B cell (primary cell): Measurements from ENCODE around the gene CDK6. TPM values are rescaled to one million over a fixed set of nuclear protein-coding genes. Genes with fewer than 3 reads are reported as not detected.

Source experiments
- ATAC-seq: fragments of 200-7000 bp; cut with Tn5 transposase; one replicate; pipeline ENCODE4 v1.10.0; 2021; ENCODE audit warnings: low read depth, mild to moderate bottlenecking, moderate number of reproducible peaks, moderate library complexity
- CTCF ChIA-PET: fragments of 350-600 bp; sonication (Branson Sonifier 250); formaldehyde crosslinking; loops from one replicate; lab custom pipeline; 2021; ENCODE audit warnings: antibody characterized with exemption, inconsistent platforms; lab: Charles Lee
- POLR2A ChIA-PET: fragments of 350-600 bp; sonication (Branson Sonifier 250); formaldehyde crosslinking; loops from one replicate; lab custom pipeline; 2021; ENCODE audit warnings: antibody characterized with exemption; lab: Charles Lee
- DNase-seq: peaks from one replicate; pipeline ENCODE4 v3.0.0; 2013
- H2AFZ ChIP-seq: 2 replicates; pipeline ENCODE4 v1.6.1; 2012; ENCODE audit warnings: mild to moderate bottlenecking, low read depth, low read length; ENCODE audit not compliant: insufficient read depth, poor library complexity, severe bottlenecking
- H3K27ac ChIP-seq, 2 donors: 1 replicate in 1 of 2; 2 replicates in 1 of 2; pipeline ENCODE4 v1.5.1; 2012 to 2013; ENCODE audit warnings: low read length in 2 of 2, mild to moderate bottlenecking in 2 of 2, moderate library complexity in 1 of 2
- H3K27me3 ChIP-seq, 4 experiments: fragments of 200-600 bp in 1 of 4; sonication (generic) in 1 of 4; replicated peaks in 1 of 4; 1 replicate in 2 of 4; 2 replicates in 2 of 4; pipeline versions ENCODE4 v1.6.1 to v1.7.0; 2013 to 2016; ENCODE audit warnings: low read length in 3 of 4, mild to moderate bottlenecking in 2 of 4, mixed read lengths in 1 of 4, moderate library complexity in 1 of 4; ENCODE audit not compliant: insufficient read depth in 4 of 4, control insufficient read depth in 3 of 4; ENCODE audit errors: control extremely low read depth in 1 of 4
- H3K36me3 ChIP-seq, 2 experiments: replicated peaks in 1 of 2; 1 replicate in 1 of 2; 2 replicates in 1 of 2; pipeline versions ENCODE4 v1.6.1 to v1.7.1; 2013; ENCODE audit warnings: low read length in 1 of 2; ENCODE audit not compliant: insufficient read depth in 2 of 2, control insufficient read depth in 1 of 2; ENCODE audit errors: control extremely low read depth in 1 of 2, extremely low read depth in 1 of 2
- H3K4me1 ChIP-seq, 2 donors: fragments of 200-600 bp in 1 of 2; sonication (generic) in 1 of 2; 1 replicate in 1 of 2; 2 replicates in 1 of 2; pipeline versions ENCODE4 v1.5.1 to v1.6.1; 2013 to 2017; ENCODE audit warnings: low read length in 2 of 2; ENCODE audit not compliant: control insufficient read depth in 2 of 2, insufficient read depth in 2 of 2
- H3K4me2 ChIP-seq: replicated peaks from 2 replicates; pipeline ENCODE3; 2012; ENCODE audit warnings: mild to moderate bottlenecking, low read depth, low read length; ENCODE audit not compliant: poor library complexity, severe bottlenecking
- H3K4me3 ChIP-seq, 5 experiments: fragments of 200-600 bp in 1 of 5; sonication (generic) in 1 of 5; 1 replicate in 3 of 5; 2 replicates in 2 of 5; pipeline versions ENCODE4 v1.5.1 to v1.7.0; 2011 to 2016; ENCODE audit warnings: low read length in 4 of 5, mild to moderate bottlenecking in 4 of 5, low read depth in 2 of 5, control low read depth in 1 of 5, moderate library complexity in 1 of 5; ENCODE audit not compliant: insufficient read depth in 1 of 5; ENCODE audit errors: control extremely low read depth in 1 of 5, extremely low read depth in 1 of 5
- H3K79me2 ChIP-seq: fragments of 200-600 bp; sonication (generic); one replicate; pipeline ENCODE4 v1.6.0; 2016; ENCODE audit warnings: low read length; ENCODE audit not compliant: control insufficient read depth, insufficient read depth
- H3K9ac ChIP-seq: fragments of 200-600 bp; sonication (generic); 2 replicates; pipeline ENCODE4 v1.6.1; 2017; ENCODE audit warnings: mild to moderate bottlenecking, low read length, moderate library complexity
- H3K9me3 ChIP-seq, 3 donors: one replicate each; pipeline versions ENCODE4 v1.6.1 to v1.7.1; 2013; ENCODE audit warnings: low read length in 2 of 3; ENCODE audit not compliant: control insufficient read depth in 2 of 3, insufficient read depth in 1 of 3; ENCODE audit errors: control extremely low read depth in 1 of 3
- H4K20me1 ChIP-seq: 2 replicates; pipeline ENCODE4 v1.6.0; 2012; ENCODE audit warnings: mild to moderate bottlenecking, low read length; ENCODE audit not compliant: insufficient read depth, control insufficient read depth, poor library complexity, severe bottlenecking
- H3K27ac Mint-ChIP-seq: one replicate; pipeline ENCODE4 v1.8.0; 2021; ENCODE audit warnings: mixed read lengths
- H3K27me3 Mint-ChIP-seq: one replicate; pipeline ENCODE4 v1.8.0; 2021; ENCODE audit warnings: mixed read lengths
- H3K4me1 Mint-ChIP-seq: one replicate; pipeline ENCODE4 v1.8.0; 2021; ENCODE audit warnings: mixed read lengths
- H3K4me3 Mint-ChIP-seq: one replicate; pipeline ENCODE4 v1.8.0; 2021; ENCODE audit warnings: mixed read lengths
- H3K9me3 Mint-ChIP-seq: one replicate; pipeline ENCODE4 v1.8.0; 2022; ENCODE audit warnings: mixed read lengths; ENCODE audit not compliant: insufficient read depth
- EZH2 ChIP-seq: IDR thresholded peaks from 2 replicates; pipeline ENCODE4 v1.6.1; 2012; ENCODE audit warnings: borderline replicate concordance, low read depth, mild to moderate bottlenecking, moderate library complexity, low read length; ENCODE audit not compliant: insufficient read depth, poor library complexity, severe bottlenecking
- WGBS: methylation state at CpG from one replicate; pipeline ENCODE4 v1.1.5; 2013; ENCODE audit warnings: missing lambda C conversion rate; ENCODE audit not compliant: insufficient coverage; 5-methylcytosine and 5-hydroxymethylcytosine counted together
- intact Hi-C: fragments of 100-400 bp; cut with micrococcal nuclease; formaldehyde crosslinking; loops from one replicate; pipeline ENCODE4 v1.10.0; 2022
- polyA plus RNA-seq: library from polyadenylated mRNA; depleted of rRNA; stranded (reverse); fragments of >200 nt; gene quantifications from 2 replicates; pipeline ENCODE4 v1.2.3, GENCODE V29; 2012
- total RNA-seq, 2 donors: library from RNA; stranded (reverse); fragments of 120-200 nt in 1 of 2; gene quantifications; 1 replicate in 1 of 2; 2 replicates in 1 of 2; pipeline versions ENCODE4 v1.2.3 to v1.2.4, GENCODE V29; 2013 to 2022
- TF ChIP-seq, protein P1 (sequence below): fragments of 200-600 bp; IDR thresholded peaks from one replicate; pipeline ENCODE4 v1.8.0; 2022; ENCODE audit warnings: antibody characterized with exemption, mild to moderate bottlenecking

CDK6 gene
- total and polyA plus RNA-seq, 2 donors (not counting 1 experiment from before 2014, with no cell fraction given) = 3.0 to 14.6 TPM

DNA sequence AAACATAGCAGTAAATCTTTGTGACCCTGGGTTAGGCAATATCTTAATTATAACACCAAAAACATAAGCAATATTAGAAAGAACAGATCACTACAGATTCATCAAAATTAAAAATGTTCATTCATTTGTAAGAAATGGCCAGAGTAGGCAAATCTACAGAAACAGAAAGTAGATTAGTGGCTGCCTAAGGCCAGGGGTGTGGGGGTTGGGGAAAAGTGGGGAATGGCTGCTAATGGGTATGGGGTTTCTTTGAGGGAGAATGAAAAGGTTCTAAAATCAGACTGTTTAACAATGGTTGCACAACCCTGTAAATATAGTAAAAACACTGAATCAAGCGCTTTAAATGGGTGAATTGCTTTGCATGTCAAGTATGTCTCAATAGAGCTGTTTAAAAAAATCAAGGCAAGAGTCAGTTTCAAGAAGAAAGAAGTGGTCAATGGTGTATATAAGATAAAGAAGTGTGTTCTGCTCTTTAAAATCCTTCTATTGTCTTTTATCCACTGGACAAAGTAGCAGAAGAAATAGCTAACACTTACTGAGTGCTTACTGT is 42.6 kb downstream of the CDK6 start:
- no peaks in the 10 kb centered on the region for H3K27me3 Mint-ChIP-seq

DNA sequence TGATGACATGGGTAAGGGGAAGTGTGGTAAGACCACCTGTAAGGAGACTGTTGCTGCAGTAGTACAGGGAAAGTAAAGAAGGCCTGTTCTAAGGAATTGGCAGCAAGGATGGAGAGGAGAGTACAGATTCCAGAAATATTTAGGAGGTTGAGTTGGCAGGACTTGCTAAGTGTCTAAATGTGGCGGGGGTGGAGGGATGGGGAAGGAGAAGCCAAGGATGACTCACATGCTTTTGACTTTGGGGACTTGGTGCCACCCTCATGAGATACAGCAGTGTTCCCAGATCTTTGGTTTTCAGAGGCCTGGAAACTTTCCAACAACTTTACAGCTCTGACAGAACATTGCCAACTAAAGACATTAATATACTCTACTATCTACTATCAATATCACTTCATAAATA is 45.4 kb downstream of the CDK6 start:
- no peaks in the 10 kb centered on the region for H4K20me1 ChIP-seq
- H3K9ac ChIP-seq = no peak overlapping the region
- ATAC-seq (no peak), DNase-seq (no peak)
- TF ChIP-seq, protein P1, sequence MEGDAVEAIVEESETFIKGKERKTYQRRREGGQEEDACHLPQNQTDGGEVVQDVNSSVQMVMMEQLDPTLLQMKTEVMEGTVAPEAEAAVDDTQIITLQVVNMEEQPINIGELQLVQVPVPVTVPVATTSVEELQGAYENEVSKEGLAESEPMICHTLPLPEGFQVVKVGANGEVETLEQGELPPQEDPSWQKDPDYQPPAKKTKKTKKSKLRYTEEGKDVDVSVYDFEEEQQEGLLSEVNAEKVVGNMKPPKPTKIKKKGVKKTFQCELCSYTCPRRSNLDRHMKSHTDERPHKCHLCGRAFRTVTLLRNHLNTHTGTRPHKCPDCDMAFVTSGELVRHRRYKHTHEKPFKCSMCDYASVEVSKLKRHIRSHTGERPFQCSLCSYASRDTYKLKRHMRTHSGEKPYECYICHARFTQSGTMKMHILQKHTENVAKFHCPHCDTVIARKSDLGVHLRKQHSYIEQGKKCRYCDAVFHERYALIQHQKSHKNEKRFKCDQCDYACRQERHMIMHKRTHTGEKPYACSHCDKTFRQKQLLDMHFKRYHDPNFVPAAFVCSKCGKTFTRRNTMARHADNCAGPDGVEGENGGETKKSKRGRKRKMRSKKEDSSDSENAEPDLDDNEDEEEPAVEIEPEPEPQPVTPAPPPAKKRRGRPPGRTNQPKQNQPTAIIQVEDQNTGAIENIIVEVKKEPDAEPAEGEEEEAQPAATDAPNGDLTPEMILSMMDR = no peak
- no peak for TF ChIP-seq EZH2
- POLR2A ChIA-PET = no interaction called here
- Mint-ChIP-seq H3K27ac (no peak overlapping the region), H3K4me1 (peaks cover 22% of the 10 kb centered on the region), H3K27me3 (no peaks in the 10 kb centered on the region), H3K4me3 (no peak overlapping the region), H3K9me3 (peaks cover 6% of the 10 kb centered on the region)
- no peaks in the 10 kb centered on the region for H3K27me3 ChIP-seq
- peaks cover 39% of the 10 kb centered on the region for H3K79me2 ChIP-seq
- CTCF ChIA-PET = no interaction called here
- no peak overlapping the region for H3K27ac ChIP-seq
- H3K4me2 ChIP-seq = no peak overlapping the region
- H3K9me3 ChIP-seq = peaks cover 0 to 11% (median 3%) of the 10 kb centered on the region in 3 donors
- H2AFZ ChIP-seq = no peak overlapping the region
- intact Hi-C loops = no loop called here
- no peak overlapping the region for H3K4me3 ChIP-seq
- no peaks in the 10 kb centered on the region for H3K4me1 ChIP-seq
- 100% methylated on average over 1 of the region's 1 CpG for WGBS
- H3K36me3 ChIP-seq = peaks cover 0 to 3% of the 10 kb centered on the region in 2 experiments

More for the DNA sequence above, 42.6 kb downstream of the CDK6 start:
- no CpG with 5 or more reads among the region's 1 CpG for WGBS
- no peaks in the 10 kb centered on the region for H4K20me1 ChIP-seq
- no peaks in the 10 kb centered on the region for H3K27me3 ChIP-seq
- H3K27ac Mint-ChIP-seq = no peak overlapping the region
- no peak overlapping the region for H3K4me2 ChIP-seq
- peaks cover 0 to 3% of the 10 kb centered on the region in 2 experiments for H3K36me3 ChIP-seq
- H3K4me1 ChIP-seq = no peaks in the 10 kb centered on the region
- no peak for TF ChIP-seq EZH2
- TF ChIP-seq, protein P1 = no peak
- ChIA-PET POLR2A (no interaction called here), CTCF (no interaction called here)
- peaks cover 3% of the 10 kb centered on the region for H3K9me3 Mint-ChIP-seq
- ATAC-seq (no peak), DNase-seq (no peak)
- H3K9me3 ChIP-seq = peaks cover 0 to 7% (median under 1%) of the 10 kb centered on the region in 3 donors
- no peak overlapping the region for H3K9ac ChIP-seq
- intact Hi-C loops = no loop called here
- no peak overlapping the region for H3K4me3 ChIP-seq
- H2AFZ ChIP-seq = no peak overlapping the region
- no peak overlapping the region for H3K4me3 Mint-ChIP-seq
- H3K79me2 ChIP-seq = peaks cover 48% of the 10 kb centered on the region
- no peak overlapping the region for H3K27ac ChIP-seq
- peaks cover 22% of the 10 kb centered on the region for H3K4me1 Mint-ChIP-seq
